Esophagus squamous epithelium (tissue), 4 donors: Measurements from ENCODE around the gene LPIN3.

Experiments used
- CTCF ChIP-seq, 6 experiments: fragments of 450-650 bp in 4 of 6; fragments of 200-600 bp in 2 of 6; sonication (generic) in 2 of 6; IDR thresholded peaks; one replicate each; pipeline ENCODE4 v1.5.1; 2016 to 2019; ENCODE audit warnings: antibody characterized with exemption in 6 of 6, mild to moderate bottlenecking in 4 of 6, moderate library complexity in 4 of 6
- POLR2A ChIP-seq, 4 donors: fragments of 450-650 bp; IDR thresholded peaks; one replicate each; pipeline ENCODE4 v1.6.1; 2017; ENCODE audit warnings: antibody characterized with exemption in 4 of 4, mild to moderate bottlenecking in 4 of 4, moderate library complexity in 3 of 4

GRCh38 chr20:41329435-41330342 is 10.9 kb upstream of the LPIN3 start:
- TF ChIP-seq POLR2A (IDR thresholded peaks at IDR 0.05): peak in 1 of 4 donors; percentile 28
- no peak for TF ChIP-seq CTCF (IDR thresholded peaks at IDR 0.05)
